Measurements from ENCODE around the gene UTP14A.

Gene UTP14A

DNA sequence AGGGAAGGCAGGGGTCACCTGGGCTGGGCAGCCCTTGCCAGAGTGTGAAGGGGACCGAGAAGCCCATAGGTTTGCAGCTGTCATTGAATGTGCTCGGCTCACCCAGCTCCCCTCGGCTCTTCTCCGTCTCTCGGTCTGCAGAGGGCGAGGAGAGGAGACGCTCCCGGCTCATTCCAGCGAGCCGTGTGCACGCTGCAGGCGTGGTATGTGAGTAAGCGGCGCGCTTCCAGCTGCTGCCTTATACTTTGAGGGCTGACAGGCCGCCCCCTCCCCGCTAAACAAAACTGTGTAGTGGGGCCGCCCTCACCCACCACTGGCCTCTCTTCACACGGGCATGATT is 53.5 kb downstream of the UTP14A start:
- H3K4me2 ChIP-seq (ENCODE audit: insufficient read depth, low read length) = no peak overlapping the region
- ATAC-seq (ENCODE audit: insufficient read depth, low read depth) = no peak

DNA sequence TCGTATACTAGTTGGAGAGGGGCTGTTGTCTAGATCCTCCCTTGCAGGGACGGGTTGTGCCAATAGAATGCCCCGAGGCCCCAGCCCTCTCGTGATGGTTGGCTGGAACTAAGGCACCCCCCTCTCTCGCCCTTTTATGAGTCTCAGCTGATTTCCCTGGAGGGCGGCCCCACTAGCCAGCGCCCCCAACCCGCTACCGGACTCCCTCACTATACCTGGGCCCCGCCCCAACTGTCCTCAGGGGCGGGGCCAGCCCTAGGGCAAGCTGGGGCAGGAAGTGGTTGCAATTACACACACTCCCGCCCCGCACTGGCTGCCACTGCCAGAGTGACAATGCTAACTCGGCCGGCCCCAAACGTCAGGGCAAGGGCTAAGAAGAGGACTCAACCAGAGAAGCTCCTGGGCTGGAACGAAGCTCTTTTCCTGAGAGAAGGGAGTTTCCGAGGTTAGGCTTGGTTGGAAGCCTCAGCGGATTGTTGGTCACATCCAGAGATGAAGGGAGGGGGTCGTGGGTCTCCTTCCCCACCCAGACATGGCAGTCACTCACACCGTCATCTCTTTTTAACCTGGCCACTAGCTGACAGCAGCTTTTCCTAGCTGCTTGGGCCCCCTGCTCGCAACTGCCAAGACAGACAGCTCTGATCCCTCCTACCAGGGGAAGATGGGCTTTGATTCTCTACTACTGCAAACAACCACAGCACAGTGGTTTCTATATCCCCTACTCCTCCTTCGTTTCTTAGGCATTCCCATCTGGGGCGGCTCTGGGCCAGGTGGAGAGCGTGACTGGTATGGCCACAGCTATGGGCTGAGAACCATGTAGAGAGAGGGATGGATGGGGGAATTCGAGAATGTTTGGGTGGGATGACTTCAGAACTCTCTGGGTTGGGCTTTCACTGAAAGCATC is 55.5 kb downstream of the UTP14A start:
- H3K9ac ChIP-seq (ENCODE audit: low read depth, low read length) = peak overlapping the region; percentile 58
- H3K4me3 ChIP-seq (ENCODE audit: low read depth in 1 of 2, low read length in 2 of 2) = peak overlapping the region in 1 of 2 experiments; percentile 55; a peak in 2 of 4 replicates
- no peaks in the 10 kb centered on the region for H3K27me3 ChIP-seq (ENCODE audit: insufficient read depth, low read length, poor library complexity)
- ATAC-seq (ENCODE audit: insufficient read depth, low read depth) (peak; percentile 83), DNase-seq (peak; percentile 69)
- H3K4me1 ChIP-seq (ENCODE audit: insufficient read depth, low read length) = peaks cover 31% of the 10 kb centered on the region
- peak overlapping the region; percentile 94 for H3K4me2 ChIP-seq (ENCODE audit: insufficient read depth, low read length)
- no peak for TF ChIP-seq EZH2 (IDR thresholded peaks at IDR 0.05; ENCODE audit: borderline replicate concordance, low read depth, low read length, severe bottlenecking)
- TF ChIP-seq CTCF (IDR thresholded peaks at IDR 0.05; ENCODE audit: borderline replicate concordance, extremely low read depth, low read length, poor library complexity, severe bottlenecking) = no peak
- peak overlapping the region; percentile 80 for H3K27ac ChIP-seq (ENCODE audit: low read length)
- H2AFZ ChIP-seq (ENCODE audit: low read depth, low read length) = peak overlapping the region; percentile 93
- no peaks in the 10 kb centered on the region for H3K36me3 ChIP-seq (ENCODE audit: insufficient read depth, low read length)
- no peaks in the 10 kb centered on the region for H3K9me3 ChIP-seq (ENCODE audit: insufficient read depth, low read length, severe bottlenecking)
- no peaks in the 10 kb centered on the region for H4K20me1 ChIP-seq (ENCODE audit: insufficient read depth, low read length)
- H3K79me2 ChIP-seq (ENCODE audit: insufficient read depth, low read length) = no peaks in the 10 kb centered on the region

More for the DNA sequence above, 53.5 kb downstream of the UTP14A start:
- Histone ChIP-seq H3K4me3 (ENCODE audit: low read depth in 1 of 2, low read length in 2 of 2) (no peak overlapping the region), H3K9ac (ENCODE audit: low read depth, low read length) (no peak overlapping the region), H3K4me1 (ENCODE audit: insufficient read depth, low read length) (peaks cover 38% of the 10 kb centered on the region), H2AFZ (ENCODE audit: low read depth, low read length) (no peak overlapping the region), H3K27me3 (ENCODE audit: insufficient read depth, low read length, poor library complexity) (no peaks in the 10 kb centered on the region), H3K27ac (ENCODE audit: low read length) (no peak overlapping the region), H3K79me2 (ENCODE audit: insufficient read depth, low read length) (no peaks in the 10 kb centered on the region), H4K20me1 (ENCODE audit: insufficient read depth, low read length) (no peaks in the 10 kb centered on the region), H3K36me3 (ENCODE audit: insufficient read depth, low read length) (no peaks in the 10 kb centered on the region), H3K9me3 (ENCODE audit: insufficient read depth, low read length, severe bottlenecking) (no peaks in the 10 kb centered on the region)
- TF ChIP-seq EZH2 (IDR thresholded peaks at IDR 0.05; ENCODE audit: borderline replicate concordance, low read depth, low read length, severe bottlenecking) (no peak), CTCF (IDR thresholded peaks at IDR 0.05; ENCODE audit: borderline replicate concordance, extremely low read depth, low read length, poor library complexity, severe bottlenecking) (no peak)
- no peak for DNase-seq

- Histone ChIP-seq H3K36me3 (ENCODE audit: insufficient read depth, low read length) (no peaks in the 10 kb centered on the region), H3K79me2 (ENCODE audit: insufficient read depth, low read length) (no peaks in the 10 kb centered on the region), H4K20me1 (ENCODE audit: insufficient read depth, low read length) (no peaks in the 10 kb centered on the region), H3K4me3 (ENCODE audit: low read depth in 1 of 2, low read length in 2 of 2) (no peak overlapping the region), H3K9me3 (ENCODE audit: insufficient read depth, low read length, severe bottlenecking) (no peaks in the 10 kb centered on the region), H3K27me3 (ENCODE audit: insufficient read depth, low read length, poor library complexity) (no peaks in the 10 kb centered on the region), H3K27ac (ENCODE audit: low read length) (no peak overlapping the region), H3K4me2 (ENCODE audit: insufficient read depth, low read length) (no peak overlapping the region), H2AFZ (ENCODE audit: low read depth, low read length) (no peak overlapping the region), H3K9ac (ENCODE audit: low read depth, low read length) (no peak overlapping the region), H3K4me1 (ENCODE audit: insufficient read depth, low read length) (peaks cover 16% of the 10 kb centered on the region)
- DNase-seq (no peak), ATAC-seq (ENCODE audit: insufficient read depth, low read depth) (no peak)
- TF ChIP-seq EZH2 (IDR thresholded peaks at IDR 0.05; ENCODE audit: borderline replicate concordance, low read depth, low read length, severe bottlenecking) (no peak), CTCF (IDR thresholded peaks at IDR 0.05; ENCODE audit: borderline replicate concordance, extremely low read depth, low read length, poor library complexity, severe bottlenecking) (no peak)
These were observed 57.8 kb downstream of the UTP14A start for GRCh38 chrX:129963729-129964128.

Data from DND-41 (cell line).